Immature natural killer cell (primary cell): ENCODE data around the gene ALDH8A1. TPM values are rescaled to one million over a fixed set of nuclear protein-coding genes. Genes with fewer than 3 reads are reported as not detected.
"Not testable (repeated sequence)": the region's sequence is repeated elsewhere in the genome, so short reads cannot be mapped to it uniquely, and the experiment has no call there.

Experiments used
- DNase-seq, 3 donors: peaks; one replicate each; pipeline ENCODE4 v3.0.0; 2022; ENCODE audit warnings: mixed read lengths in 1 of 3
- H3K27ac Mint-ChIP-seq, 6 donors: one replicate each; pipeline ENCODE4 v1.8.0; 2020; ENCODE audit warnings: mixed read lengths in 6 of 6, mild to moderate bottlenecking in 5 of 6, inconsistent platforms in 4 of 6, moderate library complexity in 3 of 6
- H3K27me3 Mint-ChIP-seq, 3 donors: one replicate each; pipeline ENCODE4 v1.8.0; 2020 to 2021; ENCODE audit warnings: low read depth in 3 of 3, mild to moderate bottlenecking in 3 of 3, mixed read lengths in 3 of 3, moderate library complexity in 3 of 3, inconsistent platforms in 1 of 3
- H3K36me3 Mint-ChIP-seq, 3 donors: one replicate each; pipeline ENCODE4 v1.8.0; 2020; ENCODE audit warnings: mixed read lengths in 3 of 3, inconsistent platforms in 2 of 3, mild to moderate bottlenecking in 2 of 3
- H3K4me1 Mint-ChIP-seq, 2 donors: one replicate each; pipeline ENCODE4 v1.8.0; 2020; ENCODE audit warnings: inconsistent platforms in 2 of 2, mild to moderate bottlenecking in 2 of 2, mixed read lengths in 2 of 2, moderate library complexity in 1 of 2
- H3K4me3 Mint-ChIP-seq, 5 donors: one replicate each; pipeline ENCODE4 v1.8.0; 2020; ENCODE audit warnings: mild to moderate bottlenecking in 5 of 5, mixed read lengths in 5 of 5, inconsistent platforms in 3 of 5, moderate library complexity in 3 of 5
- H3K9me3 Mint-ChIP-seq, 6 donors: one replicate each; pipeline ENCODE4 v1.8.0; 2020; ENCODE audit warnings: mild to moderate bottlenecking in 6 of 6, mixed read lengths in 6 of 6, inconsistent platforms in 4 of 6, moderate library complexity in 3 of 6
- polyA plus RNA-seq, 3 donors: library from polyadenylated mRNA; unstranded; fragments of 300-500 nt; fragmentation: Illumina TruSeq; gene quantifications; one replicate each; pipeline ENCODE4 v1.2.3, GENCODE V29; 2021

The ALDH8A1 gene
- polyA plus RNA-seq, 3 donors from 2014 or later, result 0.10 TPM; not detected in 2

DNA sequence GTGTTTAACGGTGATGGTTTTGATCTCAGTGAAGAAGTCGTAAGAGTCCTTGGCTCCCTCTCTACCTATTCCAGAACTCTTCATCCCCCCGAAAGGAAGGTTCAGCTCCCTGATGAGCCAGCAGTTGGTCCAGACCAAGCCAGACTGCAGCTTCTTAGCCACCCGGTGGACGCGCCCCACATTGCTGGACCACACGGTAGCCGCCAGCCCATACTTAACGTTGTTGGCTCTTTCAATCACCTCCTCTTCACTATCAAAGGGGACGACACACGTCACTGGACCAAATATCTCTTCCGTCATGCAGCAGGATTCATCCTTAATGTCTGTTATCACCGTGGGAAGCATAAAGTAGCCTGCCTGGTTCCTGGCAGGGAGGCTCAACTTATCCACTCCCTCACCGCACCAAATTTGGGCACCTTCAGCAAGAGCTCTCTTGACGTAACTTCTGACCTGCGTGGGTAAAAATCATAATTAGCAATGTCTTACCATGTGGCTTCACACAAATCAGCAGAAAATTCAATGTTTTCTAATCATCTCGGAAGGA, 31.4 kb downstream of the ALDH8A1 start:
- H3K36me3 Mint-ChIP-seq, result peaks cover 6 to 29% (median 15%) of the 10 kb centered on the region in 3 donors
- H3K4me3 Mint-ChIP-seq, result no peak overlapping the region
- peaks cover 0 to 2% (median 0%) of the 10 kb centered on the region in 3 donors for H3K27me3 Mint-ChIP-seq
- no peaks in the 10 kb centered on the region for H3K9me3 Mint-ChIP-seq
- DNase-seq, result no peak
- H3K4me1 Mint-ChIP-seq, result no peaks in the 10 kb centered on the region
- no peak overlapping the region for H3K27ac Mint-ChIP-seq

DNA sequence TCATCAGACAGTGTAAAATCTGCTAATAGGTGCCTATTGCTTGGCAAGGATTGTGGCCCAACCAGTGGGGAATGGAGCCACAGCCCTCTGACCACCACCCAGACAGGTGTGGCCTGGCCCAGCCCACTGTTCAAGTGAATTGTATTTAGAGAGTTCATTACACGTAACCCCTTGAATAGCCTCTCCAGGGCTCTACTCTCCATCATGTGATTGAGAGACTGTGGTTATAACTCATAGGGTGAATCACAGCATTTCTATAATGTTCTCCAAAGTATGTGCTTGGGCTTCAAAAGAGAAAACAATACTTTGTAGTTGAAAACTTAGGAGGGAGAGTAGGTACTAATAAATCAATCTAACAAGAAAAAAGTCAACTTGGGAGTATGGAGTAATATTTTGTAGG, 38.4 kb downstream of the ALDH8A1 start:
- Mint-ChIP-seq H3K27me3 (peaks cover 0 to 9% (median 3%) of the 10 kb centered on the region in 3 donors), H3K36me3 (peaks cover 2 to 9% (median 2%) of the 10 kb centered on the region in 3 donors), H3K27ac (no peak overlapping the region), H3K4me1 (no peaks in the 10 kb centered on the region), H3K4me3 (no peak overlapping the region), H3K9me3 (no peaks in the 10 kb centered on the region)
- DNase-seq, result no peak

DNA sequence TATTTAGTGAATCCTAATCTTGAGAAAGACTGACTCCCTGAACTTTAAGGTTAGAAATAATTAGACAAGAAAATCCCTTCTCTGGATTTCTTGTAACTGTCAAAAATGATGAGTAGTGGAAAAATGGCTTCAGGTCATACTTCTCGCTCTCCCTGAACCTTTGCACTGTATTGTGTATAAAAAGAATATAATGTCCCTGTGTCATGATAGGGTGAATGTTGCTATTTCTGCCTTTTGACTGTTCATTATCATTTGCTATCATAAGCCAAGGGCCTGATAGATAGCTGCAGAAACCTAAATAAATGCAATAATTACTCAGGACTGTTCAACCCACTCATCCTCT, 39.3 kb downstream of the ALDH8A1 start:
- H3K36me3 Mint-ChIP-seq, result no peaks in the 10 kb centered on the region
- H3K9me3 Mint-ChIP-seq, result no peaks in the 10 kb centered on the region
- H3K4me1 Mint-ChIP-seq, result no peaks in the 10 kb centered on the region
- H3K27me3 Mint-ChIP-seq, result peaks cover 2 to 9% (median 3%) of the 10 kb centered on the region in 3 donors
- no peak overlapping the region for H3K4me3 Mint-ChIP-seq
- no peak overlapping the region for H3K27ac Mint-ChIP-seq
- no peak for DNase-seq

DNA sequence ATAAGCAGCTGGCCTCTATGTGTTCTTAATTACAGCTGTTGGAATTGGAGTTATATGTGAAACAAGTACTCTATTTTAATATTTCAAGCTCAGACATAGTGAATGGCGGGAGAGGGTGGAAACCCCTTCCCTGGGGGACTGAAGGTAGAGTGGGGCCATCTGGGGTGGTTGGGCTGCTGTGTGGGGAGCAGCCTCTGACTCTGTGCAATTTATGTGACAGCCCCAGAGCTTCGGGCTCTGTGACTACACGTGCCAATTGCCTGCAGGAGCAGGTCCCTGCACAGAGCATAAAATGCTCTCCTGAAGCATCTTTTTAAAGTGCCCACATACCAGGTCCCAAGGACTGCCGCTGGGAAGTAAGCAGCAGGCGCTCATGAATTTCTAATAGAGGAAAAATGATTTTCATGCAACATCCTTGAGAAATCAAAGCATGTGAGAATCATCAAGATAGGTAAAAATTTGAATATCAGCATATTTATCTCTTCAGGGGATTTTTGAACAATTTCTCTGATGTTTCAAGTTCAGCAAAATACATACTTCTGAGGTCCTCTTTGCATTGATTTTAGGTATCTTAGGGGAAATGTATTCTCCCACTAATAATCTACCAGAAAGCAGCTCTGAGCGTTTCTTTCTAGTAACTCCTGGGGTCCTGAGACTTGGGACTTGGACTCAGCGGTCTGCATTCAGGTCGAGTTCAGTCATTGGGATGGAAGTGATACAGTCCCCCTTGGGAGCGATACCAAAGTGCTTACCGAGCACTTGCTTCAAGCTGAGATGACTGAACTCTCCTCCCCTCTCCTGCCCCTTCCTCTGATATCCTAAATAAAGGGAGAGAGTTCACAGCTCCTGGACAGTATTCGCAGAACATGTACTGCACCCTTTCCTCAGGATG, 40.0 kb downstream of the ALDH8A1 start:
- Mint-ChIP-seq H3K4me1 (no peaks in the 10 kb centered on the region), H3K4me3 (no peak overlapping the region), H3K36me3 (no peaks in the 10 kb centered on the region), H3K27ac (no peak overlapping the region), H3K9me3 (no peaks in the 10 kb centered on the region), H3K27me3 (peaks cover 2 to 9% (median 3%) of the 10 kb centered on the region in 3 donors)
- no peak for DNase-seq

DNA sequence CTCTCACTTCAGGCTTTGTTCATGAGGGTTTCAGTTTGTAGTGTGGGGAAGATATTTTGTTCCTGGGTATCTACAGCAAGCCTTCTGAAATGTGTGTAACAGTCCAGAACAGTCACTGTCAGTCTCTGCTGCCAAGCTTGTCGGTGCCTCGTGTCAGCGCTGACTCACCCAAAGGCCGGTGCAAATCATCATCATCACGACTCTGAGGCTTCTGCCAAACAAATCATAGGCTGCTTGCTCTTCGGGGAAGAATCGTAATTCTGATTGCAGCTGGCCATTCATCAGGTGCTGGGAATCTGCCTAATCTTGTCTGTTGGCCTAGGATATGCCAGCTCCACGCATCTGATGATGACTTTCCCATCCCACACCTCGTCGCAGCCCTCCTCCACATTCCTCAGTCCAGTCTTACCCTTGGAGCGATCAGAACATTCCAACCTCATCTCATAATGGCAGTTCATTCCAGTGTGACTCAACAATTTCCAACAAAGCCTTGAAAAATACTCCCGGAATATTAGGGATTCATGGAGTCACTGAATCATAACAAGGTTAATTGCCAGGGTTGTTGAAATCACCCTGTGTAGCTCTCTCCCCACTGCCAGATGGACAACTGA, 40.9 kb downstream of the ALDH8A1 start:
- DNase-seq, result no peak
- Mint-ChIP-seq H3K27me3 (peaks cover 2 to 9% (median 3%) of the 10 kb centered on the region in 3 donors), H3K27ac (no peak overlapping the region), H3K36me3 (no peaks in the 10 kb centered on the region), H3K4me3 (no peak overlapping the region), H3K4me1 (no peaks in the 10 kb centered on the region), H3K9me3 (no peaks in the 10 kb centered on the region)

DNA sequence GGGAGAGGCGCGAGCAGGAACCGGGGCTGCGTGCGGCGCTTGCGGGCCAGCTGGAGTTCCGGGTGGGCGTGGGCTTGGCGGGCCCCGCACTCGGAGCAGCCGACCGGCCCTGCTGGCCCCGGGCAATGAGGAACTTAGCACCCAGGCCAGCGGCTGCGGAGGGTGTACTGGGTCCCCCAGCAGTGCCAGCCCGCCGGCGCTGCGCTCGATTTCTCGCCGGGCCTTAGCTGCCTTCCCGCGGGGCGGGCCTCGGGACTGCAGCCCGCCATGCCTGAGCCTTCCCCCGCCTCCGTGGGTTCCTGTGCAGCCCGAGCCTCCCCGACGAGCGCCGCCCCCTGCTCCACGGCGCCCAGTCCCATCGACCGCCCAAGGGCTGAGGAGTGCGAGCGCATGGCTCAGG, 45.2 kb downstream of the ALDH8A1 start:
- not testable (repeated sequence) for DNase-seq, H3K4me3 Mint-ChIP-seq, H3K27ac Mint-ChIP-seq, H3K4me1 Mint-ChIP-seq, H3K36me3 Mint-ChIP-seq, H3K27me3 Mint-ChIP-seq, H3K9me3 Mint-ChIP-seq

DNA sequence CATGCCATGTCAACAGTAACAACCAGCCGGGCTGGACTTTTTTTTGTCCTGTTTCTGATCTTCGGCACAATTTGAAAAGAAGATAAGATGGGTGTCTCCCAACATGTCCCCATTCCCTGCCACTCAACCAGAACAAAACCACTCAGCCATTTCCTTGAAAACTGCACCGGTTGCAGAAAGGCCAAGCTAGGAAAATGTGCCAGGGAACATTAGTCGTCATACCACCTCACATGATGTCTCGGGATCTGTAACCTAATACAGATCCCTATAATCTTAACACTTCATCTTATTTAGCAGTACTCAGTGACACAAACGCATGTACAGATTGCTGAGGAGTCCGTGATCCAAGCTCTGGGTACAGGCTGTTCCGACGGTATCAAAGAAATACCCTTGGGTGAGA, 46.5 kb downstream of the ALDH8A1 start:
- Mint-ChIP-seq H3K36me3 (no peaks in the 10 kb centered on the region), H3K27me3 (peaks cover 2 to 8% (median 3%) of the 10 kb centered on the region in 3 donors), H3K4me1 (no peaks in the 10 kb centered on the region), H3K4me3 (no peak overlapping the region), H3K27ac (no peak overlapping the region), H3K9me3 (no peaks in the 10 kb centered on the region)
- no peak for DNase-seq

DNA sequence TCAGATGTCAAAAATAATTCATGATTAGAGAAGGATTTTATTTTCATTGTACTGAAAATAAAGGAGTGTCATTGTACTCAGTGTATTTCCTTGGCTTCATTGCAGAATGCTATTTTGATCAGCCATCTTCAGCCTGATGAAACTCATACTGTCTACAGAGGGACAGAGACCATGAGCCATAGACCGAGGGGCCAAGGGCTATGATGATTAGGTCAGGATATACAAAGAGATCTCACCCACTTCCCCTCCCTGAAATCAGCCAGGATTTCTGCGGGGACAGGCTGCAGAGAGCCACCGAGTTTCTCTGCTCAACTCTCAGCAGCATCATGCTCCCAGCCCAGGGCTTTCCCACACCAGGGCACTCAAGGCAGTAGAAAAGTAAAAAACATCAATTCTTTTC, 47.0 kb downstream of the ALDH8A1 start:
- no peaks in the 10 kb centered on the region for H3K9me3 Mint-ChIP-seq
- H3K36me3 Mint-ChIP-seq, result no peaks in the 10 kb centered on the region
- H3K4me1 Mint-ChIP-seq, result no peaks in the 10 kb centered on the region
- H3K4me3 Mint-ChIP-seq, result no peak overlapping the region
- no peak for DNase-seq
- peaks cover 2 to 4% (median 3%) of the 10 kb centered on the region in 3 donors for H3K27me3 Mint-ChIP-seq
- no peak overlapping the region for H3K27ac Mint-ChIP-seq

DNA sequence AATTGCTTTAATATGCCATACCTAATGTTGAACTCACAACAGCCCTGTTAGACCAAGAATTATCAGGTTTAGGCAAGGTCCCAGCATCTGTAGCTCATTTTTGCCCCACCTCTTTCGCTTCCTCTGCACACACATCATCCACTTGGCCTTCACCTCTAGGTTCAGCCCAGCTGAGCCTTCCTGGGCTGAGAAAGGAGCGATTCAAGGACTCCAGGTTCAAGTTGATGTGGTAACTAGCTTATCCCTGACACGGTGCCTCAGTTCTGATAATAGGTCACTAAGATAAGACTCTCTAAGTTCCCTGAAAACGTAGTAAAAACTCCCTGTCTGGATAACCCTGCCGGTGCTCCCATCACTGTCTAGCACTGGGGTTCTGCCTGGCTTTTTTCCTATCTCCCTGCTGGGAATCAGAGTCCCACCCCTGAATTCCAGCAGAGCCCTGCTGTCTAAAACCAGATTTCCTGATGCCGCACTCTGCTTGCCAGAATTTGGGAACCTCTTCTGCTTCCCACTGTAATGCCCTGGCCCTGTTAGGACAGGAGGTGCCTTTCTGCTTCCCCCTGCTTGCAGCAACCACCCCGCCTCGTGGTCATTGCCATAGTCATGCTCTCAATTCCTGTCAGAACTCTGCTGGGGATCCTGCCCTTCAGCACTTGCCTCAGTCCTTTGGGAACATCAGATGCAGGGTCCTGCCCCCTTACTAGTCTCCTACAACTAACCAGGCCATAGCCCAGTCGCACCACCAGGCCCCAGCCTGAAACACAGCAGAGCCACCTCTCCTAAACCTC, 47.6 kb downstream of the ALDH8A1 start:
- DNase-seq, result no peak
- Mint-ChIP-seq H3K9me3 (no peaks in the 10 kb centered on the region), H3K27me3 (peaks cover 2 to 4% (median 3%) of the 10 kb centered on the region in 3 donors), H3K4me3 (no peak overlapping the region), H3K36me3 (no peaks in the 10 kb centered on the region), H3K27ac (no peak overlapping the region), H3K4me1 (no peaks in the 10 kb centered on the region)

DNA sequence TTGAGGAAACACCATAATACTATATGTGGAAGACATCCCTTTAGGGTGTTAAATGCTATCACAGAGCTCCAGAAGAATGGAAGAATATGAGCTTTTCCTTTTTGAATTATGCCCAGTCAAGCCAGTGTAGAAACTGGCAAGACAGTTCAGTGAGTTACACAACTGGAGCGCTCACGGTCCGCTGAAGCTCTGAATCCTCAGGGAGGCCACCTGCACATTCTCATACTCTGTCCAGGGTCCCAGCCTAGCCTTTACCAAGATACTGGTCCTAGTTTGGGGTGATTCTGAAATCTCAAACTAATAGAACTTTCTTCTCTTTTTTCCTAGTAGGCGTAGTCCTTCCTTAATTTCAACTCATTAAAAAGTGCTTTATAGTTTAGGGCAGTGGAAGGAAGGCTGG, 51.3 kb downstream of the ALDH8A1 start:
- H3K4me1 Mint-ChIP-seq, result no peaks in the 10 kb centered on the region
- no peak overlapping the region for H3K4me3 Mint-ChIP-seq
- H3K36me3 Mint-ChIP-seq, result no peaks in the 10 kb centered on the region
- no peak overlapping the region for H3K27ac Mint-ChIP-seq
- H3K27me3 Mint-ChIP-seq, result peaks cover 0 to 4% (median 3%) of the 10 kb centered on the region in 3 donors
- no peak for DNase-seq
- H3K9me3 Mint-ChIP-seq, result peaks cover 0 to 2% (median 0%) of the 10 kb centered on the region in 6 donors

DNA sequence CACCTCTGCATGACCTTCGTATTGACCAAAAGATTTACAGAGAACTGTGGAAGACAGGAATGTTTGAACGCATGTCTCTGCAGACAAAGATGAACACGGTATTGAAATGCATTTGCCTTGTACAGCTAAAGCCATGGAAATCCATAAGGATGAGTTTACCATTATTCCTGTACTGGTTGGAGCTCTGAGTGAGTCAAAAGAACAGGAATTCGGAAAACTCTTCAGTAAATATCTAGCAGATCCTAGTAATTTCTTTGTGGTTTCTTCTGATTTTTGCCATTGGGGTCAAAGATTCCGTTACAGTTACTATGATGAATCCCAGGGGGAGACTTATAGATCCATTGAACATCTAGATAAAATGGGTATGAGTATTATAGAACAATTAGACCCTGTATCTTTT, 51.7 kb downstream of the ALDH8A1 start:
- not testable (repeated sequence) for H3K27ac Mint-ChIP-seq, H3K36me3 Mint-ChIP-seq, H3K9me3 Mint-ChIP-seq, DNase-seq, H3K27me3 Mint-ChIP-seq, H3K4me3 Mint-ChIP-seq, H3K4me1 Mint-ChIP-seq

DNA sequence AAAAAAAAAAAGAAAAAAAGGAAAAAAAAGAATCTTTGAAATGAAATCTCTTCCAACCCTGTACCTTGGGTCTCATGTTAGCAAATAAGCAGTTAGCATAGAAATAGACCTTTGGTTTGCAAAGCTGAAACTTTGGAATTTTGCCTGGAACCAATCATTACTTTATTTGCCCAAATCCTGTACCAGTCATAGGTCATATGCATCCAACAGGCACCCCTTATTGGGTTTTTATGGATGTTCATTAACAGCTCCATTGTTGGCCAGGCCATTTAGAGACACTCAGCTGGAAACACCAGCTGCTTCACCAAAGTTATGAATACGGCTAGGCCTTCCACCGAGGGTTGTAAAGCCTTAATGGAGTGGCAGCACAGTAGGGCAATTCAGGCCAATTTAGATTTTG, 53.0 kb downstream of the ALDH8A1 start:
- Mint-ChIP-seq H3K4me1 (no peaks in the 10 kb centered on the region), H3K27ac (no peak overlapping the region), H3K36me3 (no peaks in the 10 kb centered on the region), H3K9me3 (peaks cover 0 to 5% (median 0%) of the 10 kb centered on the region in 6 donors), H3K4me3 (no peak overlapping the region), H3K27me3 (peaks cover 2 to 4% (median 3%) of the 10 kb centered on the region in 3 donors)
- no peak for DNase-seq

DNA sequence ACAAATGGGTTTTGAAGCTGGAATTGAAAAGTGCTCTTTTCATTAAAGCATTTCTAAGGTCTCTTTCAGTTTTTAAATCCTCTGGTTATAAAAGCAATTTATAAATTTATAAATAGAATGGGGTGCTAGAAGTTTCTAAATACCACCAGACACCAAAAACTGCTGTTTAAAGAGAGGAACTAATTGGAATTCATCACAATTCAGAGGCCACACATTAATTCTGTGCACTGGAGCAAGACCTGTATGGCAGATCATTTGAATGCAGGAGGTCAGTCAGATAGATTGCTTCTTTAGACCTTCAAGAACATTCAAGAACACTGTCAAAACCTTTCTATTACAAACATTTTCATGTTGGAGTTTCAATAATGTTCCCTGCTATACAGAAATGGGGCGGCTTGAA, 55.1 kb downstream of the ALDH8A1 start:
- Mint-ChIP-seq H3K27me3 (peaks cover 4 to 6% (median 4%) of the 10 kb centered on the region in 3 donors), H3K4me1 (no peaks in the 10 kb centered on the region), H3K4me3 (no peak overlapping the region), H3K9me3 (peaks cover 0 to 5% (median 0%) of the 10 kb centered on the region in 6 donors), H3K27ac (no peak overlapping the region), H3K36me3 (no peaks in the 10 kb centered on the region)
- no peak for DNase-seq

DNA sequence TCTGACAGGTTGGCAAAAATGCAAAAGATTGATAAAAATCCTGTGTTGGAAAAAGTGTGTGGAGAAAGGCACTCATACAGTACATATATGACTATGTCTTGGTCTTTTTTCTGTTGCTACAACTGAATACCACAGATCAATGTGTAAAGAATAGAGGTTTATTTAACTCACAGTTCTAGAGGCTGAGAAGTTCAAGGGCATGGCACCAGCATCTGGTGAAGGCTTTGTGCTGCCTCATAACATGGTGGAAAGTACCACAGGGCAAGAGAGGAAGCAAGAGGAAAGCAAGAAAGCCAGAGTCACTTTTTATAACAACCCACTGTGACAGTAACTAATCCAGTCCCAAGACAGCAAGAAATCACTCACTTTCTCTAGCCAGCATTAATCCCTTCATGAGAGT, 57.5 kb downstream of the ALDH8A1 start:
- Mint-ChIP-seq H3K36me3 (no peaks in the 10 kb centered on the region), H3K4me1 (no peaks in the 10 kb centered on the region), H3K27ac (no peak overlapping the region), H3K4me3 (no peak overlapping the region), H3K9me3 (peaks cover 0 to 5% (median 0%) of the 10 kb centered on the region in 6 donors), H3K27me3 (peaks cover 3 to 7% (median 4%) of the 10 kb centered on the region in 3 donors)
- DNase-seq, result no peak
